NCI-H460 (cell line): ENCODE results near the gene UMAD1. TPM values are rescaled to one million over a fixed set of nuclear protein-coding genes. Genes with fewer than 3 reads are reported as not detected.

Source experiments
- DNase-seq: peaks from one replicate; pipeline ENCODE4 v3.0.0-alpha.2; 2016; ENCODE audit warnings: low read depth; ENCODE audit errors: extremely low read depth
- polyA plus RNA-seq: library from polyadenylated mRNA; depleted of rRNA; stranded (reverse); fragments of >200 nt; gene quantifications from 2 replicates; pipeline ENCODE4 v1.2.3, GENCODE V29; 2014; cell fraction: nucleus; rRNA removed
- total RNA-seq: library from RNA; depleted of rRNA; stranded (reverse); fragments of >200 nt; shearing (Covaris generic); gene quantifications from 2 replicates; pipeline ENCODE4 v1.2.3, GENCODE V29; 2014; rRNA removed

UMAD1 gene
- total RNA-seq, result 24.0 and 26.0 TPM in 2 replicates
- 19.0 and 33.7 TPM in 2 replicates for polyA plus RNA-seq

- DNase-seq, result peak; percentile 100
Observed at GRCh38 chr7:7640221-7641128, at the start of gene UMAD1. TSS of gene UMAD1 (plus strand) at chr7:7640752. CDS start at chr7:7673372, 32,620 bp downstream.

DNA sequence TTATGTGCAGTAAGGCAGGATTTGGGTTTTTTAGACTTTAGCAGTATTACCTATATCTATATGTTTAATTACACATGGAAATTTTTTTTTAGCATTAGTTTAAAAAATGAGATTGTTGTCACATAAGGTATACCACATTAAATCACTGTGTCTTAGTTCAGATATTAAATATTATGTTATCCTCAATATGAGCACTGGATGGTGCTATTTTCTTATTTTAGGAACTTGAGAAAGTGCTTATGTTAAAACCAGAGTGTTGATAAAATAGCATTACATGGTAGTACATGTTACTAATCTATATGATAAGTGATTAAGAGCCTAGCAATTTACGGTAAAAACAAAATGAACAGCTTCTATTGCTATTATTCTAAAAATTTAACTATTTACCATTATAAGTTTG, 45.1 kb upstream of the UMAD1 start:
- DNase-seq, result peak; percentile 29

DNA sequence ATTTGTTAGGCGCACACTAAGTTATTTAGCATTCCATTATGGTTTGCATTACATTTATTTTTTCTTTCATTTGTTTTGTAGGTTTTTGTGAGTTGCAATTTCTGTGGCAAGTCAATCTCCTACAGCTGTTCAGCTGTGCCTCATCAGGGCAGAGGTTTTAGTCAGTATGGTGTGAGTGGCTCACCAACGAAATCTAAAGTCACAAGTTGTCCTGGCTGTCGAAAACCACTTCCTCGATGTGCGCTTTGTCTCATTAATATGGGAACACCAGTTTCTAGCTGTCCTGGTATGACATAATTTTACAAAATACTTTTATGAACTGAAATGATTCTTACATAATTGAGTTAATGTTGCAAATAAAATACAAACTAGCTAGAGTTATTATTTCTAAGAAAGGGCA, 44.4 kb upstream of the UMAD1 start:
- no peak for DNase-seq

DNA sequence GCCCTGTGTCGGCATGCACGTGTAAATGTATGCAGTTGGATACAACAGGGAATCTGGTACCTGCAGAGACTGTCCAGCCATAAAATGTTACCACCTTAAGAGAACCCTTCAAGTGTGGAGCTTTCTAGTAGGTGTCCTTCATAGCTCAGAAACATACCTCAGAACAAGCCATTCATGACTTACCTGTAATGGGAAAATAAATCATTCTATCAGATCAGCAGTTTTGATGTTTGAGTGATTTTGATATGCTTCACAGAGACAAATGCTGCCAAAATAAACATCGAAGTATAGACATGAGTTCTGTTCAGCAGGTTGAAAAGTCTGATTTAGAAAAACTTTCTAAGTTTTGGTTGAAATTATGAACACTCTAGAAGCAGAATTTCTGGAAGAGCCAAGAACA, 33.5 kb upstream of the UMAD1 start:
- no peak for DNase-seq

DNA sequence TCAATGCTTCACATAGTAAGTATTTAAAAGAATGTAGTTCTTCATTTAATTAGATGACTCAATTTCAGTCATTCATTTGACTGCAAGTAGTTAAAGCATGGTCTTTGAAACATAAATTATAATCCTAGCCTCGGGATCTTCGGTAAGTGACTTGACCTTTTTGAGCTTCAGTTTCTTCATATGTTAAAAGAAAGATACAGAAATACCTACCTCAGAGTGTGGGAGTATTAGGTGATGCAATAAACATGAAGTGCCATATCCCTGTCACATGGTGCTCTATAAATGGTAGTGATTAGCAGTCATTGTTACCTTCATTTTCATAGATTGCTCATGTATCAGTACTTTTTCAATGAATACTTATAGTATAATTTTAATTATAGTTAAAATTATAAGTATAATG, 31.2 kb upstream of the UMAD1 start:
- DNase-seq, result no peak

DNA sequence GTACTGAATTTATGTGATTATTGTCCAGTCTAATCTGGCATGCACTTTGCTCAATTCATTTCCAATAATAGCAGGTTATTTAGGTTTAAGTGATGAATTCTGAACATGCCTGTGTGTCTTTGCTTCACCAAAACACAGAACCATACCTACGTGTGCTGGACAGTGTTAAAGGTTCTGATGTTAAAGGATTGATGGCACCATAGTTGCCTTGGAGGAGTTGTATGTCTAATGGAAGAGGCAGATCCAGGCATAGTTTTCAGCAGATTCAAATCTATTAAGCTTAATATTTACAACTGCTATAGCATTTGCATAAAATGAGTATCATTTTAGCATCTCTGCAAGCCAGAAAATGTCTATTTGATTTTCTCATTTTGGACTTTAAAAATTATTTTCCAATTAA, 28.0 kb upstream of the UMAD1 start:
- DNase-seq, result no peak

- DNase-seq, result no peak
Observed at GRCh38 chr7:7613210-7613609, 27.3 kb upstream of the UMAD1 start.

- DNase-seq, result no peak
Observed at GRCh38 chr7:7614018-7614741, 26.4 kb upstream of the UMAD1 start.

DNA sequence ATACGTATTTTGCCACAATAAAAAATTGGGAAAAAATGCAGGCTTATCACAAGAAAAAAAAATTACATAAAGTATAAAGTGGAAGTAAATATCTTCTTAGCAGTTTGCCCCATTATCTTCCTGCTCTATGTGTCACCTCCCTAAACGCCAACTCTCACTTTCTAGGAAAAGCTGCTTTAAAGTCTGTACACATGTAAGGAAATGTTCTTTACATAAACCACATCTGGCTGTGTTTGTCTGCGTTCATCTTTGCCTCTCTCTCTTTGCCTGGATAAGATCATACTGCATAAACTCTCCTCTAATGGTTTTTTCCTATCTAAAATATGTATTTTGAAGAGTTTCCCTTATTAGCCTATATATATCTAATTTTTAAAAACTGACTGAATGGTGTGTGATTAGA, 23.0 kb upstream of the UMAD1 start:
- no peak for DNase-seq

DNA sequence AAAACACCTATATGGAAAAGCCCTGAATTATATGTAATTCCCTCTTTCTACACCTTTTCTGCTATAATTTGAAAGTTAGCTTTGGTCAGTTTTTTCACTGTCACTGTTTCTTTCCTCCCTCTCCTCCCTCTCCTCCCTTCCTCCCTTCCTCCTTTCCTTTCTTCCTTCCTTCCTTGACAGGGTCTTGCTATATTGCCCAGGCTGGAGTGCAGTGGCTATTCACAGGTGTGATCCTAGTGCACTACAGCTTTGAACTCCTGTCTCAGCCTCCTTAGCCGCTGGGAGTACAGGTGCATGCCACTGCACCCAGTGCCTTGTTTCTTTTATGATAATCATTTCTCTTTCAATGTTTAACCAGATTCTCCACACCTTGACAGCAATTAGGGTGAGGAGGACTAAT, 22.1 kb upstream of the UMAD1 start:
- no peak for DNase-seq

GRCh38 chr7:7620236-7620635, 20.3 kb upstream of the UMAD1 start:
- no peak for DNase-seq

DNA sequence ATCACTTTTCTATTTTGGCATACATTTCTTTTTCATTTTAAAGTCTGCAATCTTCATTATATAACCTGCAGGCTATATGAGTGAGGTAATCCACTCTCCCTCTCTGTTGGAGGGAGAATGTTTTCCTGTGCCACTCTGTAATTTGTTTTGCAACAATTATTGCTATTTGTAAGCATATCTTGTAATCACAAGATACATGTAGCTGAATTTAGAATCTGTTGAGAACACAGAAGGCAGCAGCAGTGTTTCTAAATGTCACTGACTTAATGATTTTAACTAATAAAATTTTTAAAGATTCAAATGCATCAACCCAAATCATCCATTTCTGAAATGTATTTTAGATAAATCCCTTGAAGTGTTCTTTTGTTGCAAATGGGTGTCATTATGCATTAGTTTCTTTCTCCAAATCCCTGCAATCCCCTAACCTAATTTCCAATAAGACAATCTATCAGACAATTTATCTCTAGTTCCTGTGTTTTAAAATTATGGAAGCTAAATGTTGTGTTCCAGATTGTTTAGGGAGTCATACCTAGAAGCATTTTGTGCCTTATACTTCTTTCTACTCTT, 19.8 kb upstream of the UMAD1 start:
- no peak for DNase-seq

DNA sequence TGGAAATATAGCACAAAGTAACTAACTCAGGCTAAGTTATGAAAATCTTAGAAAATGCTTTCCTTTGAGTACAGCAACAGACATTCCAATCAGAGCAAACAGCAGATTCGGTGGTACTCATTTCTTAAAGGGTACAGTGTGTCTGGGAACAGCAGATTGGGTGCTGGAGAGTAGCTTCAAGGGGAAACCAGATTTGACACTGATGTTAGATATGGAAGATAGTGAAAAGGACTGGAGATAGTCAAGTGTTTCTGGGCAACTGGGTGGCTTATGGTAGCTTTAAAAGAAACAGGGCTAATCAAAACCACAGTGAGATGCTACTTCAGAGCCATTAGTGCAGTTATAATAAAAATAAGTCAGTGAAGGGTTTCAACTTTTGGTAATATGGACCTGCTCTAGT, 12.1 kb upstream of the UMAD1 start:
- DNase-seq, result no peak

GRCh38 chr7:7630626-7631329, 9.8 kb upstream of the UMAD1 start:
- DNase-seq, result no peak

DNA sequence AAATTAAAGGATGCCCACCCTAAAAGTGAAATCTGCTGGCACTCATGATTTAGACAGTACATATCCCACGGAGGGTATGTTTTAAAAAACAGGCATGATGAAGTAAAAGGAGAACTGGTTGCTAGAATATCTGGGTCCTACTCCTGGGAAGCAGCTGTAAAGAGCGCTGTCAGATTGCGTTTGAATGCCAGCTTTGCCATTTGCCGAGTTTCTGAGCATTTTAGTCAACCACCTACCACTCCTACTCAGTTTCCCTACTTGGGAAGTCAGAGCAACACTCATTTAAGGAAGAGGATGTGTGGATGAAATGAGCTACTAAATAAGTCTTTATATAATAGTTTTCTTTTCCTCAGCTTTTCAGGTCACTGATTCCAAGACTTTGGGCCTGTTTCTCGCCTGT, 1.1 kb upstream of the UMAD1 start:
- DNase-seq, result no peak

- no peak for DNase-seq
Observed at GRCh38 chr7:7639847-7640220, 718 bp upstream of the UMAD1 start.

DNA sequence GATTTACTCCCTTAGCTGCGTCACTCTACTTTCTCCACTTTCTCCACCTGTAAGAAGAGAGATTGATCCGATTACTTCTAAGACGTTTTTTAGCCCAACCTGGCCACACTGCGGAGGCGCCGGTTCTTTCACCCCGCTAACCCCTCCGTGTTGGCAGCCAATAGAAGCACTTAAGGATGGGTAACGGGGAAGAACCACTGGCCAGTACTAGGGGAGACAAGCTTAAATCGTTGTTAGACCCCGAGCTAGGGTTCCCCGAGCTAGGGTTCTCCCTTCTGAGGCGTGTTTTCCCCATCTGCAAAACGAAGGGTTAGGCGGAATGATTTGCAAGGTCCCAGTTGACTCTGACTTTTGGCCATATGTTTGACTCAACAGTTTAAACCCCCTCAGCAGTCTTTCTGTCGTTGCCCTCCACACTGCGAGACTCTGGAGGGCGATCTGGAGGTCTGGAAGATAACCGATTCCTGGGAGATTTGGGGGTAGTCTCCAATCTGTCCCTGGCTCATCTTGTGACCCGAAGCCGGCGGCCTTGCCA, 644 bp downstream of the UMAD1 start:
- no peak for DNase-seq

- no peak for DNase-seq
Observed at GRCh38 chr7:7642081-7642480, 1.5 kb downstream of the UMAD1 start.

- DNase-seq, result no peak
Observed at GRCh38 chr7:7647495-7648036, 7.0 kb downstream of the UMAD1 start.

- no peak for DNase-seq
Observed at GRCh38 chr7:7650682-7651206, 10.2 kb downstream of the UMAD1 start.
